A673 (cell line): Measurements from ENCODE around the gene FAM131C. TPM values are rescaled to one million over a fixed set of nuclear protein-coding genes. Genes with fewer than 3 reads are reported as not detected.

ENCODE experiments used
- BruUV-seq: library from RNA; stranded (reverse); fragments of 400-500 nt; replicated peaks from 2 replicates; lab custom pipeline; 2021; lab: Mats Ljungman, UMichigan
- CTCF ChIA-PET: fragments of 300-600 bp; sonication (Branson Sonifier 250); formaldehyde crosslinking; loops from one replicate; lab custom pipeline; 2022; ENCODE audit warnings: antibody characterized with exemption; lab: Charles Lee
- POLR2A ChIA-PET: fragments of 300-600 bp; sonication (Branson Sonifier 250); formaldehyde crosslinking; loops from one replicate; lab custom pipeline; 2022; ENCODE audit warnings: antibody characterized with exemption; ENCODE audit not compliant: low non-redundant PET; lab: Charles Lee
- DNase-seq: peaks from one replicate; pipeline ENCODE4 v3.0.0-alpha.2; 2015; ENCODE audit warnings: low spot score
- H3K27ac ChIP-seq: fragments of 200-600 bp; sonication (generic); 2 replicates; pipeline ENCODE4 v1.5.1; 2016; ENCODE audit warnings: mixed run types, low read depth, mild to moderate bottlenecking, mixed read lengths, antibody characterized with exemption, low read length; ENCODE audit not compliant: poor library complexity, severe bottlenecking
- H3K27me3 ChIP-seq: fragments of 200-600 bp; sonication (generic); replicated peaks from 2 replicates; pipeline ENCODE4 v1.6.1; 2017; ENCODE audit warnings: mixed run types, low read depth, mild to moderate bottlenecking, mixed read lengths, antibody characterized with exemption, low read length; ENCODE audit not compliant: insufficient read depth, poor library complexity
- H3K36me3 ChIP-seq: fragments of 200-600 bp; sonication (generic); 2 replicates; pipeline ENCODE4 v1.6.1; 2016; ENCODE audit warnings: mixed run types, mild to moderate bottlenecking, mixed read lengths, antibody characterized with exemption, low read length; ENCODE audit not compliant: insufficient read depth, poor library complexity, severe bottlenecking
- H3K4me1 ChIP-seq: fragments of 200-600 bp; sonication (generic); 2 replicates; pipeline ENCODE4 v1.6.1; 2017; ENCODE audit warnings: mixed run types, mild to moderate bottlenecking, mixed read lengths, antibody characterized with exemption, low read length; ENCODE audit not compliant: insufficient read depth, poor library complexity, severe bottlenecking
- H3K4me3 ChIP-seq: fragments of 200-600 bp; sonication (generic); 2 replicates; pipeline ENCODE4 v1.5.1; 2016; ENCODE audit warnings: low read depth, mixed run types, mild to moderate bottlenecking, mixed read lengths, low read length; ENCODE audit not compliant: poor library complexity, severe bottlenecking
- H3K9me3 ChIP-seq: fragments of 200-600 bp; sonication (generic); 2 replicates; pipeline ENCODE4 v1.6.1; 2016; ENCODE audit warnings: mixed run types, low read depth, mild to moderate bottlenecking, mixed read lengths, antibody characterized with exemption, low read length; ENCODE audit not compliant: poor library complexity, severe bottlenecking
- CTCF ChIP-seq: fragments of 300-800, 200-600 bp; sonication (generic); conservative IDR thresholded peaks from 2 replicates; pipeline ENCODE4 v1.5.1; 2017; ENCODE audit warnings: low read depth, mild to moderate bottlenecking, antibody characterized with exemption, low read length, moderate library complexity, mixed read lengths
- EZH2 ChIP-seq: fragments of 200-600 bp; sonication (generic); IDR thresholded peaks from 2 replicates; pipeline ENCODE4 v1.6.1; 2017; ENCODE audit warnings: borderline replicate concordance, low read depth, mild to moderate bottlenecking, mixed read lengths, antibody characterized with exemption, low read length; ENCODE audit not compliant: poor library complexity, severe bottlenecking
- intact Hi-C: fragments of 100-400 bp; cut with micrococcal nuclease; formaldehyde crosslinking; loops from one replicate; pipeline ENCODE4 v1.10.0; 2022; ENCODE audit not compliant: unreplicated experiment
- total RNA-seq: library from RNA; stranded (reverse); gene quantifications from 2 replicates; pipeline ENCODE4 v1.2.3, GENCODE V29; 2021

Gene FAM131C
- total RNA-seq, 1 experiment from 2014 or later: 0.71 TPM

- POLR2A ChIA-PET: no interaction called here
- H3K4me3 ChIP-seq: no peak overlapping the region
Measured at GRCh38 chr1:16115468-16115983, 42.1 kb upstream of the FAM131C start.

DNA sequence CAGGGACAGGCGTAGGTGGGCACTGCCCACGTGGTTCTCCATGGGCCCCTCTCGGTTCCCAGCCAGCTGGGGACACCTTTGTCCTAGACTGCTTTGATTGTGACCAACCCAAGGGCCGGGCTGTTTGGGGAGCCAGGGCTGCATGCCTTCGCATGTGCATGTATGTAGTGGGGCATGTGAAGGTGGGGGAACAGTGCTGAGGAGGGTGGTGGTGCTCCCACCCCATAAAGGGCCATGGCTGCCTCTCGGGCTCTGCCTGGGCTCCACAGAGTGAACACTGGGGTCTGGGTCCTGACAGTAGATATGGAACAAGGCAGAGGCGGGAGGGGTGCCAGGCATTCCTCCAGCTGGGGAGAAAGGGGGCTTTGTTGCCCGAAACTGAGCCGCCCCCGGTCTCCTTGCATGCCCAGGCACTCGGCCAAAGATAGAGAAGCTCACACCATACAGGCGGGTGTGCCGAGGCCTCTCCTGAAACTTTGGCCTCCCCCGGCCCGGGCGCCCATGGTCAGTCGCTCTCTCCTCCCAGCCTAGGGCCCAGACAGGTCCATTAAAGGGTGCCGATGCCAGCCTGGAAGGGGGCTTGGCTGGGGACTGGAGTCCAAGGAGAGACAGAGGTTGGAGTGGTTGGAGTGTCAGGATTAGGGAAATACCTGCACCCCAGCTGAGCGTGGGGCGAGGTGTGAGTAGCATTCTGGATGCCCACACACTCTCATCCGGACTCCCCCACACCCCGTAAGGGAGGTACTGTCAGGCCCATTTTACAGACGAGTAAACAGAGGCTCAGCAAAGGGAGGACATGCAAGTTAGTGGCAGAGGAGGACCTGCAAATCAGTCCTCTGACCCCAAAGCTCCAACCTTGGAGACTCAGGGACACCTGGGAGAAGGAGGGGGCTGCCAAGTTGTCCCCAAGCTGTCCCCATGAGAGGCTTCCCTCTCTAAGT, 41.3 kb upstream of the FAM131C start:
- intact Hi-C loops: no loop called here
- DNase-seq: no peak
- Histone ChIP-seq H3K4me1 (peaks cover 28% of the 10 kb centered on the region), H3K27me3 (no peaks in the 10 kb centered on the region), H3K4me3 (no peak overlapping the region), H3K9me3 (no peaks in the 10 kb centered on the region), H3K27ac (peak overlapping the region; percentile 55), H3K36me3 (no peaks in the 10 kb centered on the region)
- POLR2A ChIA-PET: no interaction called here
- CTCF ChIA-PET: no interaction called here
- TF ChIP-seq CTCF: no peak
- no peak for TF ChIP-seq EZH2
- BruUV-seq: no TSS peak

More at GRCh38 chr1:16115468-16115983, 42.1 kb upstream of the FAM131C start:
- Histone ChIP-seq H3K9me3 (no peaks in the 10 kb centered on the region), H3K27ac (peak overlapping the region; percentile 55), H3K36me3 (no peaks in the 10 kb centered on the region), H3K4me1 (peaks cover 28% of the 10 kb centered on the region), H3K27me3 (no peaks in the 10 kb centered on the region)
- intact Hi-C loops: no loop called here
- TF ChIP-seq CTCF: no peak
- no peak for TF ChIP-seq EZH2
- no peak for DNase-seq
- CTCF ChIA-PET: no interaction called here
- BruUV-seq: no TSS peak

- H3K4me1 ChIP-seq: peaks cover 28% of the 10 kb centered on the region
- H3K27me3 ChIP-seq: no peaks in the 10 kb centered on the region
- H3K27ac ChIP-seq: peak overlapping the region; percentile 59
- BruUV-seq: no TSS peak
- no peak overlapping the region for H3K4me3 ChIP-seq
- DNase-seq: no peak
- no peaks in the 10 kb centered on the region for H3K36me3 ChIP-seq
- no peak for TF ChIP-seq EZH2
- TF ChIP-seq CTCF: no peak
- intact Hi-C loops: no loop called here
- H3K9me3 ChIP-seq: peaks cover 6% of the 10 kb centered on the region
- POLR2A ChIA-PET: no interaction called here
- CTCF ChIA-PET: no interaction called here
Measured at GRCh38 chr1:16112596-16113555, 39.4 kb upstream of the FAM131C start.
